ENCODE data around the gene PKN3.
"Not testable (repeated sequence)": the region's sequence is repeated elsewhere in the genome, so short reads cannot be mapped to it uniquely, and the experiment has no call there.

The PKN3 gene

GRCh38 chr9:128702445-128702948, at the start of gene PKN3:
Gene PKN3 (plus strand): TSS chr9:128702503. CDS start chr9:128702916, 413 bp downstream.
- DNase-seq (ENCODE audit: low spot score): peak; percentile 96

- no peak for DNase-seq (ENCODE audit: low spot score)
Observed at GRCh38 chr9:128653908-128654307, 48.4 kb upstream of the PKN3 start.

GRCh38 chr9:128654481-128654880, 47.8 kb upstream of the PKN3 start:
- DNase-seq (ENCODE audit: low spot score): no peak

- peak; percentile 98 for DNase-seq (ENCODE audit: low spot score)
Observed at GRCh38 chr9:128656416-128657343, 45.6 kb upstream of the PKN3 start, which contains the start of gene DYNC2I2. Gene DYNC2I2 (minus strand): TSS chr9:128656847. CDS start chr9:128656726, 121 bp downstream.

- DNase-seq (ENCODE audit: low spot score): no peak
Observed at GRCh38 chr9:128657344-128657704, 45.0 kb upstream of the PKN3 start.

GRCh38 chr9:128657796-128658195, 44.5 kb upstream of the PKN3 start:
- DNase-seq (ENCODE audit: low spot score): no peak

- not testable (repeated sequence) for DNase-seq (ENCODE audit: low spot score)
Observed at GRCh38 chr9:128666481-128666941, 35.8 kb upstream of the PKN3 start.

GRCh38 chr9:128669786-128670185, 32.5 kb upstream of the PKN3 start:
- no peak for DNase-seq (ENCODE audit: low spot score)

GRCh38 chr9:128675382-128675781, 26.9 kb upstream of the PKN3 start:
- no peak for DNase-seq (ENCODE audit: low spot score)

GRCh38 chr9:128677794-128678193, 24.5 kb upstream of the PKN3 start:
- DNase-seq (ENCODE audit: low spot score): no peak

- DNase-seq (ENCODE audit: low spot score): peak; percentile 74
Observed at GRCh38 chr9:128683340-128684064, 18.8 kb upstream of the PKN3 start.

GRCh38 chr9:128684065-128684324, 18.3 kb upstream of the PKN3 start:
- DNase-seq (ENCODE audit: low spot score): no peak

- DNase-seq (ENCODE audit: low spot score): peak; percentile 76
Observed at GRCh38 chr9:128684325-128685199, 17.7 kb upstream of the PKN3 start.

GRCh38 chr9:128685636-128686489, 16.4 kb upstream of the PKN3 start:
- no peak for DNase-seq (ENCODE audit: low spot score)

GRCh38 chr9:128687453-128687852, 14.8 kb upstream of the PKN3 start:
- no peak for DNase-seq (ENCODE audit: low spot score)

GRCh38 chr9:128688501-128689292, 13.6 kb upstream of the PKN3 start, which contains the start of gene SET:
Gene SET (plus strand): TSS chr9:128689222. CDS start chr9:128689583, 361 bp downstream.
- DNase-seq (ENCODE audit: low spot score): peak; percentile 99

- peak; percentile 74 for DNase-seq (ENCODE audit: low spot score)
Observed at GRCh38 chr9:128689293-128689774, 13.0 kb upstream of the PKN3 start.

- DNase-seq (ENCODE audit: low spot score): peak; percentile 82
Observed at GRCh38 chr9:128689820-128690683, 12.3 kb upstream of the PKN3 start.

GRCh38 chr9:128690684-128691034, 11.6 kb upstream of the PKN3 start:
- no peak for DNase-seq (ENCODE audit: low spot score)
